Lung (tissue), 12 donors: ENCODE results near the gene AKT1. TPM values are rescaled to one million over a fixed set of nuclear protein-coding genes. Genes with fewer than 3 reads are reported as not detected.

Experiments used
- ATAC-seq: fragments of 200-7000 bp; cut with Tn5 transposase; one replicate; pipeline ENCODE4 v1.9.1; 2020; ENCODE audit warnings: moderate number of reproducible peaks; ENCODE audit not compliant: insufficient read depth, low FRiP score
- DNase-seq, 3 donors: peaks; one replicate each; pipeline ENCODE4 v3.0.0-alpha.2; 2013 to 2017
- H3K27ac ChIP-seq, 2 donors: one replicate each; pipeline ENCODE4 v1.5.1; 2013; ENCODE audit warnings: mild to moderate bottlenecking in 2 of 2, moderate library complexity in 2 of 2, control low read depth in 1 of 2, inconsistent platforms in 1 of 2, low read depth in 1 of 2, low read length in 1 of 2
- H3K27me3 ChIP-seq, 3 donors: one replicate each; pipeline ENCODE4 v1.5.1; 2013; ENCODE audit warnings: low read length in 2 of 3; ENCODE audit not compliant: control insufficient read depth in 3 of 3, insufficient read depth in 3 of 3
- H3K36me3 ChIP-seq, 4 donors: one replicate each; pipeline ENCODE4 v1.5.1; 2013; ENCODE audit warnings: low read length in 4 of 4, mild to moderate bottlenecking in 1 of 4, moderate library complexity in 1 of 4; ENCODE audit not compliant: control insufficient read depth in 4 of 4, insufficient read depth in 4 of 4
- H3K4me1 ChIP-seq, 5 donors: one replicate each; pipeline ENCODE4 v1.5.1; 2013; ENCODE audit warnings: low read length in 5 of 5, mild to moderate bottlenecking in 2 of 5, moderate library complexity in 1 of 5; ENCODE audit not compliant: control insufficient read depth in 5 of 5, insufficient read depth in 5 of 5
- H3K4me3 ChIP-seq: one replicate; pipeline ENCODE4 v1.5.1; 2013; ENCODE audit warnings: mild to moderate bottlenecking, control low read depth, moderate library complexity
- H3K9ac ChIP-seq, 2 donors: one replicate each; pipeline ENCODE4 v1.5.1; 2013; ENCODE audit warnings: low read length in 2 of 2, control low read depth in 1 of 2; ENCODE audit not compliant: insufficient read depth in 1 of 2
- H3K9me3 ChIP-seq, 4 donors: one replicate each; pipeline ENCODE4 v1.5.1; 2013; ENCODE audit warnings: low read length in 3 of 4, mild to moderate bottlenecking in 1 of 4, moderate library complexity in 1 of 4; ENCODE audit not compliant: control insufficient read depth in 4 of 4, insufficient read depth in 3 of 4
- CTCF ChIP-seq: IDR thresholded peaks from 2 replicates; pipeline ENCODE4 v1.5.1; 2012; ENCODE audit warnings: mild to moderate bottlenecking; ENCODE audit errors: control extremely low read depth, extremely low read depth
- WGBS, 2 donors: extraction: QIAGEN DNeasy Blood & Tissue Kit; methylation state at CpG; one replicate each; pipeline ENCODE4 v1.1.7; 2013; 5-methylcytosine and 5-hydroxymethylcytosine counted together
- polyA plus RNA-seq, 2 donors: library from polyadenylated mRNA; stranded (reverse); fragments of 200-250 nt; gene quantifications; one replicate each; pipeline ENCODE4 v1.2.1, GENCODE V29; 2013
- total RNA-seq, 2 donors: library from RNA; depleted of rRNA in 1 of 2; stranded (reverse); fragments of >200 nt in 1 of 2; gene quantifications; one replicate each; pipeline ENCODE4 v1.2.1, GENCODE V29; 2014 to 2021
- donor health status: control.
- donor health status: control.
- donor health status: Bipolar disorder and iron deficiency.
- donor health status: healthy.
- donor health status: DM: yes; HTN: yes; CAD: no.

Gene AKT1
- total and polyA plus RNA-seq, 4 donors: 142 to 224 (median 160) TPM

- Histone ChIP-seq H3K27ac (no peak overlapping the region), H3K9ac (no peak overlapping the region), H3K27me3 (no peaks in the 10 kb centered on the region), H3K4me3 (no peak overlapping the region), H3K4me1 (peaks cover 12 to 47% (median 26%) of the 10 kb centered on the region in 5 donors), H3K9me3 (no peaks in the 10 kb centered on the region), H3K36me3 (peaks cover 0 to 36% (median 9%) of the 10 kb centered on the region in 4 donors)
- WGBS, 2 donors: 85 to 93% methylated on average over 9 of the region's 9 CpGs
- no peak for ATAC-seq
- TF ChIP-seq CTCF: no peak
- DNase-seq: no peak
Observed at GRCh38 chr14:104791425-104791824, 4.1 kb downstream of the AKT1 start.

- Histone ChIP-seq H3K36me3 (peaks cover 0 to 36% (median 9%) of the 10 kb centered on the region in 4 donors), H3K4me3 (no peak overlapping the region), H3K9ac (no peak overlapping the region), H3K4me1 (peaks cover 10 to 51% (median 28%) of the 10 kb centered on the region in 5 donors), H3K27me3 (no peaks in the 10 kb centered on the region), H3K27ac (no peak overlapping the region), H3K9me3 (no peaks in the 10 kb centered on the region)
- no peak for TF ChIP-seq CTCF
- no peak for ATAC-seq
- WGBS, 2 donors: 89 to 91% methylated on average over 30 to 31 of the region's 31 CpGs
- no peak for DNase-seq
Observed at GRCh38 chr14:104789752-104790743, 5.5 kb downstream of the AKT1 start.

GRCh38 chr14:104788873-104789663 is 6.5 kb downstream of the AKT1 start:
- DNase-seq (no peak), ATAC-seq (no peak)
- TF ChIP-seq CTCF: no peak
- Histone ChIP-seq H3K9ac (no peak overlapping the region), H3K27ac (no peak overlapping the region), H3K4me3 (no peak overlapping the region), H3K36me3 (peaks cover 0 to 37% (median 10%) of the 10 kb centered on the region in 4 donors), H3K4me1 (peaks cover 8 to 51% (median 32%) of the 10 kb centered on the region in 5 donors), H3K9me3 (no peaks in the 10 kb centered on the region), H3K27me3 (no peaks in the 10 kb centered on the region)
- WGBS, 2 donors: 82 to 85% methylated on average over 39 of the region's 39 CpGs
